DOHH2 (cell line): ENCODE results near the gene SOWAHD.
"Not testable (repeated sequence)": the region's sequence is repeated elsewhere in the genome, so short reads cannot be mapped to it uniquely, and the experiment has no call there.

Source experiments
- H3F3A ChIP-seq: fragments of 200-600 bp; sonication (generic), shearing (Covaris generic); 2 replicates; pipeline ENCODE4 v1.6.0; 2016; ENCODE audit warnings: antibody characterized with exemption, mild to moderate bottlenecking; ENCODE audit not compliant: control insufficient read depth, insufficient read depth
- H3K27ac ChIP-seq: fragments of 200-600 bp; sonication (generic); 2 replicates; pipeline ENCODE4 v1.5.1; 2014; ENCODE audit warnings: low read depth, mild to moderate bottlenecking, low read length, moderate library complexity
- H3K27me3 ChIP-seq: fragments of 200-600 bp; sonication (generic); 2 replicates; pipeline ENCODE4 v1.6.1; 2014; ENCODE audit warnings: mild to moderate bottlenecking, low read length, mixed read lengths; ENCODE audit not compliant: control insufficient read depth
- H3K36me3 ChIP-seq: fragments of 200-600 bp; sonication (generic); 2 replicates; pipeline ENCODE4 v1.6.1; 2014; ENCODE audit warnings: mild to moderate bottlenecking, low read length, moderate library complexity, mixed read lengths; ENCODE audit not compliant: control insufficient read depth
- H3K4me1 ChIP-seq: fragments of 200-600 bp; sonication (generic); 2 replicates; pipeline ENCODE4 v1.6.1; 2014; ENCODE audit warnings: mild to moderate bottlenecking, low read length, mixed read lengths; ENCODE audit not compliant: control insufficient read depth
- H3K4me2 ChIP-seq: fragments of 200-600 bp; sonication (generic); 2 replicates; pipeline ENCODE4 v1.6.0; 2014; ENCODE audit warnings: mild to moderate bottlenecking, low read length, moderate library complexity
- H3K4me3 ChIP-seq: fragments of 200-600 bp; sonication (generic); 2 replicates; pipeline ENCODE4 v1.5.1; 2014; ENCODE audit warnings: mild to moderate bottlenecking, low read length, mixed read lengths
- H3K79me2 ChIP-seq: fragments of 200-600 bp; sonication (generic); 2 replicates; pipeline ENCODE4 v1.6.1; 2014; ENCODE audit warnings: mild to moderate bottlenecking, low read length, mixed read lengths; ENCODE audit not compliant: control insufficient read depth
- H3K9me2 ChIP-seq: fragments of 200-600 bp; sonication (generic); replicated peaks from 2 replicates; pipeline ENCODE4 v1.6.1; 2014; ENCODE audit warnings: mild to moderate bottlenecking, low read length, mixed read lengths; ENCODE audit not compliant: control insufficient read depth
- H3K9me3 ChIP-seq: fragments of 200-600 bp; sonication (generic); 2 replicates; pipeline ENCODE4 v1.6.1; 2014; ENCODE audit warnings: antibody characterized with exemption, low read length, mixed read lengths; ENCODE audit not compliant: control insufficient read depth, insufficient read depth
- H4K20me1 ChIP-seq: fragments of 200-600 bp; sonication (generic); 2 replicates; pipeline ENCODE4 v1.6.0; 2014; ENCODE audit warnings: low read depth, mild to moderate bottlenecking, antibody characterized with exemption, low read length, moderate library complexity; ENCODE audit not compliant: control insufficient read depth, insufficient read depth
- EZH2phosphoT487 ChIP-seq: fragments of 200-600 bp; sonication (generic); IDR thresholded peaks from 2 replicates; pipeline ENCODE4 v1.6.1; 2017; ENCODE audit warnings: borderline replicate concordance, mild to moderate bottlenecking, antibody characterized with exemption, low read length, moderate library complexity, mixed read lengths
- TF ChIP-seq, protein P1 (sequence below): fragments of 200-600 bp; sonication (generic); IDR thresholded peaks from one replicate; pipeline ENCODE4 v1.5.1; 2014; ENCODE audit warnings: antibody characterized with exemption, mild to moderate bottlenecking, low read depth, low read length; ENCODE audit not compliant: poor library complexity, severe bottlenecking

The SOWAHD gene

DNA sequence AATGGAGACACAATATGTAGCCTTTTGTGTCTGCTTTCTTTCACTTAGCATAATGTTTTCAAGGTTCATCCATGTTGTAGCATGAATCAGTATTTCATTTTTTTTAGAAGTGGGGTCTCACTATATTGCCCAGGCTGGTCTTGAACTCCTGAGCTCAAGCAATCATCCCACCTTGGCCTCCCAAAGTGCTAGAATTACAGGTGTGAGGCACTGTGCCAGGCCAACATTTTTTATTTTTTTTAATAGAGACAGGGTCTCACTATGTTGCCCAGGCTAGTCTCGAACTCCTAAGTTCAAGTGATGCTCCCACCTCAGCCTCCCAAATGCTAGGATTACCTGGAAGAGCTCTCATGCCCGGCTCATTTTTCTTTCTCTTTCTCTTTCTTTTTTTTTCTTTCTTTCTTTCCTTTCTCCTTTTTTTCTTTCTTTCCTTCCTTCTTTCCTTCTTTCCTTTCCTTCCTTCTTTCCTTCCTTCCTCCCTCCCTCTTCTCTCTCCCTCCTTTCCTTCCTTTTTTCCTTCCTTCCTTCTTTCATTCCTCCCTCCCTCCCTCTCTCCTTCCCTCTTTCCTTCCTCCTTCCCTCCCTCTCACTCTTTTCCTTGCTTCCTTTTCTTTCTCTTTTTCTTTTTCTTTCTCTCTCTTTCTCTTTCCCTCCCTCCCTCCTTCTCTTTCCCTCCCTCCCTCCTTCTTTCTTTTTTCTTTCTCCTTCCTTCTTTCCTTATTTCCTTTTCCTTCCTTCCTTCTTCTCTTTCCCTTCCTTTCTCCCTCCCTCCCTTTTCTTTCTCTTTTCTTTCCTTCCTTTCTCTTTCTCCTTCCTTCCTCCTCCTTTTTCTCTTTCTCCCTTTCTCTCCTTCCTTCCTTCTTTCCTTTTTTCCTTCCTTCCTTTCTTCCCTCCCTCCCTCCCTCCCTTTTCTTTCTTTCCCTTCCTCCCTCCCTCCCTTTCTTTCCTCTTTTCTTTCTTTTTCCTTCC lies 43.1 kb downstream of the SOWAHD start:
- Histone ChIP-seq H3K4me1 (no peaks in the 10 kb centered on the region), H3K9me2 (no peaks in the 10 kb centered on the region), H3K27ac (no peak overlapping the region), H3K36me3 (no peaks in the 10 kb centered on the region), H3K4me2 (no peak overlapping the region), H3K9me3 (no peaks in the 10 kb centered on the region), H3F3A (no peaks in the 10 kb centered on the region), H3K27me3 (no peaks in the 10 kb centered on the region), H3K79me2 (no peaks in the 10 kb centered on the region), H4K20me1 (no peaks in the 10 kb centered on the region), H3K4me3 (no peak overlapping the region)
- TF ChIP-seq EZH2phosphoT487: no peak
- TF ChIP-seq, protein P1, sequence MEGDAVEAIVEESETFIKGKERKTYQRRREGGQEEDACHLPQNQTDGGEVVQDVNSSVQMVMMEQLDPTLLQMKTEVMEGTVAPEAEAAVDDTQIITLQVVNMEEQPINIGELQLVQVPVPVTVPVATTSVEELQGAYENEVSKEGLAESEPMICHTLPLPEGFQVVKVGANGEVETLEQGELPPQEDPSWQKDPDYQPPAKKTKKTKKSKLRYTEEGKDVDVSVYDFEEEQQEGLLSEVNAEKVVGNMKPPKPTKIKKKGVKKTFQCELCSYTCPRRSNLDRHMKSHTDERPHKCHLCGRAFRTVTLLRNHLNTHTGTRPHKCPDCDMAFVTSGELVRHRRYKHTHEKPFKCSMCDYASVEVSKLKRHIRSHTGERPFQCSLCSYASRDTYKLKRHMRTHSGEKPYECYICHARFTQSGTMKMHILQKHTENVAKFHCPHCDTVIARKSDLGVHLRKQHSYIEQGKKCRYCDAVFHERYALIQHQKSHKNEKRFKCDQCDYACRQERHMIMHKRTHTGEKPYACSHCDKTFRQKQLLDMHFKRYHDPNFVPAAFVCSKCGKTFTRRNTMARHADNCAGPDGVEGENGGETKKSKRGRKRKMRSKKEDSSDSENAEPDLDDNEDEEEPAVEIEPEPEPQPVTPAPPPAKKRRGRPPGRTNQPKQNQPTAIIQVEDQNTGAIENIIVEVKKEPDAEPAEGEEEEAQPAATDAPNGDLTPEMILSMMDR: no peak

DNA sequence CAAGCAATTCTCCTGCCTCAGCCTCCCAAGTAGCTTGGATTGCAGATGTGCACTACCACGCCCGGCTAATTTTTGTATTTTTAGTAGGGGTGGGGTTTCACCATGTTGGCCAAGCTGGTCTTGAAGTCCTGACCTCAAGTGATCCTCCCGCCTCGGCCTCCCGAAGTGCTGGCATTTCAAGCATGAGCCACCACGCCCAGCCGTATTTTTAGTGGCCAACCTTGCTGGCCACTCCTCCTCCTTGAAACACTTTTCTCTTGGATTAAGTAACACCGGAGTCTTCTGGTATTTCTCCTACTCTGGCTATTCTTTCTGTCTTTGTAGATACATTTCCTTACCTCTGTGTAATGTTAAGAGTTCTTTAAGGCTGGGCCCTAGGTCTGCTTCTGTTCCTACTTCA lies 44.2 kb downstream of the SOWAHD start:
- H3K4me2 ChIP-seq: no peak overlapping the region
- no peak overlapping the region for H3K27ac ChIP-seq
- H3K9me2 ChIP-seq: no peaks in the 10 kb centered on the region
- H3K4me3 ChIP-seq: no peak overlapping the region
- no peaks in the 10 kb centered on the region for H3K4me1 ChIP-seq
- no peaks in the 10 kb centered on the region for H3K27me3 ChIP-seq
- H3F3A ChIP-seq: no peaks in the 10 kb centered on the region
- H4K20me1 ChIP-seq: no peaks in the 10 kb centered on the region
- no peak for TF ChIP-seq EZH2phosphoT487
- TF ChIP-seq, protein P1: no peak
- no peaks in the 10 kb centered on the region for H3K79me2 ChIP-seq
- no peaks in the 10 kb centered on the region for H3K9me3 ChIP-seq
- no peaks in the 10 kb centered on the region for H3K36me3 ChIP-seq

DNA sequence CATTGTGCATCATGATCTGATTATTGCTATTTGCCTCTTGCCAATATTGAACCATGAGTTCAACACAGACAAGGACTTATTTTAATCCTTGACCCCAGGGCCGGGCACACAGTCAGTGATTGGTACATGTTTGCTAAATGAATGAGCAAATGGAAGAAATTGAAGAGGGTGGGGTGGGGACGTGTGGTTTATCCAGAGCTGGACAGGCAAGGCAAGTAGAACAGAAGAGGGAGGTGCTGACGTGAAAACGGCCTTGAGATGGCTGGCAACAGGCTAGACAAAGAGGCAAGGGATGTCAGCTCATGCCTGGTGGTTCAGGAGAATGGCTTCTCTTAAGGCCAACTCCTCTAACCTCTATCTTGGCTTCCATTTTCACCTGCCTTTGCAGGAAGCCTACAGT lies 50.1 kb downstream of the SOWAHD start:
- H4K20me1 ChIP-seq, H3K79me2 ChIP-seq, H3K27me3 ChIP-seq, H3K4me1 ChIP-seq, H3K27ac ChIP-seq, H3K4me3 ChIP-seq, H3K9me3 ChIP-seq, H3K4me2 ChIP-seq, H3K9me2 ChIP-seq, H3K36me3 ChIP-seq, H3F3A ChIP-seq: not testable (repeated sequence)

DNA sequence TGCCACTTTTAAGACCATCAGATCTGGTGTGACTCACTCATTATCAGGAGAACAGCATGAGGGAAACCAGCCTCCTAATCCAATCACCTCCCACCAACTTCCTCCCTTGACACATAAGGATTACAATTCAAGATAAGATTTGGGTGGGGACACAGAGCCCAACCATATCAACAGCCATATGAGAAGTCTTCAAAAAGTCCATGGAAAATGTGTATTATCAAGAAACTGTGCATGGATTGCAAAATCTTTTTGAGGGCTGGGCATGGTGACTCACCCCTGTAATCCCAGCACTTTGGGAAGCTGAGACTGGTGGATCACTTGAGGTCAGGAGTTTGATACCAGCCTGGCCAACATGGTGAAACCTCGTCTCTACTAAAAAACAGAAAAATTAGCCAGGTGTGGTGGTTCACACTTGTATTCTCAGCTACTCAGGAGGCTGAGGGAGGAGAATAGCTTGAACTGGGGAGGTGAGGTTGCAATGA lies 50.8 kb downstream of the SOWAHD start:
- no peak overlapping the region for H3K4me2 ChIP-seq
- H3K4me1 ChIP-seq: no peaks in the 10 kb centered on the region
- TF ChIP-seq, protein P1: no peak
- no peak for TF ChIP-seq EZH2phosphoT487
- H3K36me3 ChIP-seq: no peaks in the 10 kb centered on the region
- no peaks in the 10 kb centered on the region for H3K9me2 ChIP-seq
- H3F3A ChIP-seq: no peaks in the 10 kb centered on the region
- no peaks in the 10 kb centered on the region for H3K27me3 ChIP-seq
- H3K79me2 ChIP-seq: no peaks in the 10 kb centered on the region
- H4K20me1 ChIP-seq: no peaks in the 10 kb centered on the region
- H3K27ac ChIP-seq: no peak overlapping the region
- no peak overlapping the region for H3K4me3 ChIP-seq
- no peaks in the 10 kb centered on the region for H3K9me3 ChIP-seq
